GM21576 (cell line): Measurements from ENCODE around the gene RNASE9.
"Not testable (repeated sequence)": the region's sequence is repeated elsewhere in the genome, so short reads cannot be mapped to it uniquely, and the experiment has no call there.

Experiments used
- ATAC-seq: cut with Tn5 transposase; IDR thresholded peaks from one replicate; pipeline ENCODE4 v1.9.1; 2021; ENCODE audit warnings: mild to moderate bottlenecking, moderate library complexity; ENCODE audit not compliant: unreplicated experiment

RNASE9 gene

GRCh38 chr14:20560961-20561360 is at the start of gene RNASE9:
TSS of gene RNASE9 (minus strand) at chr14:20561047.
- ATAC-seq = no peak

- ATAC-seq = no peak
Measured at GRCh38 chr14:20610002-20610765, 49.3 kb upstream of the RNASE9 start.

GRCh38 chr14:20609215-20610001 is 48.6 kb upstream of the RNASE9 start:
- peak; percentile 19 for ATAC-seq

GRCh38 chr14:20608383-20609110 is 47.7 kb upstream of the RNASE9 start:
- no peak for ATAC-seq

- ATAC-seq = no peak
Measured at GRCh38 chr14:20607617-20608016, 46.8 kb upstream of the RNASE9 start.

- ATAC-seq = no peak
Measured at GRCh38 chr14:20606902-20607242, 46.0 kb upstream of the RNASE9 start.

- no peak for ATAC-seq
Measured at GRCh38 chr14:20606190-20606901, 45.5 kb upstream of the RNASE9 start.

GRCh38 chr14:20603813-20604690 is 43.2 kb upstream of the RNASE9 start:
- no peak for ATAC-seq

- ATAC-seq = no peak
Measured at GRCh38 chr14:20602583-20602982, 41.7 kb upstream of the RNASE9 start.

- ATAC-seq = no peak
Measured at GRCh38 chr14:20601522-20601921, 40.7 kb upstream of the RNASE9 start.

GRCh38 chr14:20597108-20597507 is 36.3 kb upstream of the RNASE9 start:
- ATAC-seq = no peak

- ATAC-seq = not testable (repeated sequence)
Measured at GRCh38 chr14:20595726-20596125, 34.9 kb upstream of the RNASE9 start.

GRCh38 chr14:20592574-20592973 is 31.7 kb upstream of the RNASE9 start:
- no peak for ATAC-seq

- no peak for ATAC-seq
Measured at GRCh38 chr14:20591235-20591634, 30.4 kb upstream of the RNASE9 start, which contains the start of gene RNASE12. TSS of gene RNASE12 (minus strand) at chr14:20591376. CDS start at chr14:20590723, 653 bp downstream.

- no peak for ATAC-seq
Measured at GRCh38 chr14:20587489-20588154, 26.8 kb upstream of the RNASE9 start, which contains the start of gene RNASE11. TSS of gene RNASE11 (minus strand) at chr14:20588001.

GRCh38 chr14:20583908-20584307 is 23.1 kb upstream of the RNASE9 start:
- no peak for ATAC-seq

GRCh38 chr14:20583142-20583541 is 22.3 kb upstream of the RNASE9 start:
- no peak for ATAC-seq

- ATAC-seq = no peak
Measured at GRCh38 chr14:20580242-20580641, 19.4 kb upstream of the RNASE9 start.

GRCh38 chr14:20578784-20579502 is 18.1 kb upstream of the RNASE9 start:
- no peak for ATAC-seq
